HUES6 (cell line): Measurements from ENCODE around the gene ARID1B.
A peak's percentile ranks its signal among the peaks of the same experiment; 100 is the strongest.

ENCODE experiments used
- H3K27ac ChIP-seq: 2 replicates; pipeline ENCODE4 v1.7.0; 2013; ENCODE audit warnings: low read depth, mild to moderate bottlenecking, low read length, inconsistent platforms
- H3K27me3 ChIP-seq: 2 replicates; pipeline ENCODE4 v1.6.1; 2013; ENCODE audit warnings: low read length; ENCODE audit not compliant: control insufficient read depth, insufficient read depth
- H3K36me3 ChIP-seq: 2 replicates; pipeline ENCODE4 v1.6.1; 2013; ENCODE audit warnings: low read length; ENCODE audit not compliant: control insufficient read depth, insufficient read depth
- H3K4me1 ChIP-seq: 2 replicates; pipeline ENCODE4 v1.6.1; 2013; ENCODE audit warnings: low read length; ENCODE audit not compliant: control insufficient read depth, insufficient read depth
- H3K4me3 ChIP-seq: 2 replicates; pipeline ENCODE4 v1.5.1; 2013; ENCODE audit warnings: low read depth, low read length
- H3K9ac ChIP-seq: one replicate; pipeline ENCODE4 v1.6.1; 2013; ENCODE audit warnings: mild to moderate bottlenecking, low read length
- H3K9me3 ChIP-seq: 2 replicates; pipeline ENCODE4 v1.6.1; 2013; ENCODE audit warnings: low read depth, low read length; ENCODE audit not compliant: control insufficient read depth, insufficient read depth

ARID1B gene

DNA sequence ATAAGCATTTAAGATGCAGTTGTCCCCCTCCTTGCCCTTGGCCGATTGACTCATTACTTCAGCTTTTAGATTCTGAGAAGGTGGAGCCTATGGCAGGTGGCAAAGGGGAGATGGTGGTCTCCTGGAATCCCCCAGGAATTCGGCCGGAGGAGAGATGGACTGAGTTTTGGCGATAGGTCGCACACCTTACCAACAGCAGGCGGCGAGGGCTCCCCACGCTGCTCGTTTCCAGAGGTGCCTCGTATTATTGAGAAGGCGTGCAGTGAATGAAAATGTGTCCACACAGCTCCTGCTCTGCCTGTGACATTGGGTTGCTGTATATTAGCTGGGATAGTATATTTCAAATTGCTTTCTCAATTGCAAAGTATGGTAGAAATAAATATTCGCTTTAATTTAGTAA is 224.5 kb downstream of the ARID1B start:
- H3K27ac ChIP-seq, result peak overlapping the region; percentile 42; the same call in 1 of the 2 replicates
- no peak overlapping the region for H3K4me3 ChIP-seq
- no peaks in the 10 kb centered on the region for H3K36me3 ChIP-seq
- no peak overlapping the region for H3K9ac ChIP-seq
- H3K27me3 ChIP-seq, result no peaks in the 10 kb centered on the region
- H3K4me1 ChIP-seq, result peaks cover 44% of the 10 kb centered on the region
- H3K9me3 ChIP-seq, result no peaks in the 10 kb centered on the region

DNA sequence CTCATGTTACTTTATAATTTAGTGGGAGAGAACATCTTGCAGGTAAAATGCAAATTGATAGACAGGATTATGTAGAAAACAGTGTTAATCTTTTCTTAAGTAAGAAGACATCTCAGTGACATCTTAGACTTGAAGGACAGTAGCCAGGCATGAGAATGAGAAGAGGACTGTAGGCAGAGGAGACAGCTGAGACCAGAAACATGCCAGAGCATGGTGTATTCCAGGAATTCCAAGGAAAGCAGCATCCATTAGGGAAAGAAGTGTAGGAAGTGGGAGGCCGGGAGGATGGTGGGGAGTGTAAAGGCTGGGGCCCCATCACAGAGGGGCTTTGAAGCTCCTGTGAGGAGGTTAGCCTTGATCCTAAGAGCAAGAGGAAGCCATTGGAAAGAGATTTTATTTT is 225.6 kb downstream of the ARID1B start:
- H3K4me1 ChIP-seq, result peaks cover 44% of the 10 kb centered on the region
- H3K27ac ChIP-seq, result no peak overlapping the region
- no peaks in the 10 kb centered on the region for H3K9me3 ChIP-seq
- no peaks in the 10 kb centered on the region for H3K36me3 ChIP-seq
- no peak overlapping the region for H3K4me3 ChIP-seq
- no peak overlapping the region for H3K9ac ChIP-seq
- H3K27me3 ChIP-seq, result no peaks in the 10 kb centered on the region

DNA sequence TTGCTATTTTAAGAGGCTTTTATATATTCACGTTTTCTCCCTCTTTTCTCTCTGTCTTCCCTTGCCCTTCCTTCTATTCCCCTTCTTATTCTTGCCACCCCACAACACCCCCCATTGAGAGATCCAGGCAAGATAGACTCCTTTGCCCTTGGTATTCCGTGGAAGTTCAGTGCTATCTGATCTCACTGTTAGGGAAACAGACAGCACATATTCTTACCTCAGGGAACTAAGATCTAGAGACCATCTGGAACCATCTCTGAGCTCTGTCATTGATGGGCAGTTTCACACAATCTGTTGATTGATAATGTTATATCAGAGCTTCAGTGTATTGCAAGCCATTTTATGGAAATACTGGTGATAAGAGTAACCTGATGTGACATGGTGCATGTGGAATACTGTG is 228.8 kb downstream of the ARID1B start:
- H3K9ac ChIP-seq, result no peak overlapping the region
- no peak overlapping the region for H3K4me3 ChIP-seq
- H3K36me3 ChIP-seq, result no peaks in the 10 kb centered on the region
- H3K9me3 ChIP-seq, result no peaks in the 10 kb centered on the region
- H3K27me3 ChIP-seq, result no peaks in the 10 kb centered on the region
- H3K4me1 ChIP-seq, result peaks cover 44% of the 10 kb centered on the region
- no peak overlapping the region for H3K27ac ChIP-seq

DNA sequence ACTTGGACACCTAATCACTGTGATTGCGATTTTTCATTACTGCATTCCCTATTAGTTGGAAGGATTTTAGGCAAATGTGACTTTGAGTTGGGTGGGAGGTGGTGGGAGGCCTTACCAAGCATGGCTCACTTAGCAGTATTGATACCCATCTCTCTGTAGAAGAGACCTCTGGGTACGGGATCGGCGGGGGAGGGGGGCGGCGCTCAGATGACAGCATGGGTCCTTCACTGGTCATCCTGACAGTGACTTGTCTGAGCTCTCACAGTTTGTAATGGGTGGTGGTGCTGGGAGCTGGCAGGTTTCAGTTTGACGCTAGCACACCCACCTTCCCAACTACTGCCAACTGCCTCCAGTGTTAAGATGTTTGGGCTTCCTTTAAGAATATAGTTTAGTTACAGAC is 231.4 kb downstream of the ARID1B start:
- Histone ChIP-seq H3K27ac (no peak overlapping the region), H3K9me3 (peaks cover 3% of the 10 kb centered on the region; the same call in 1 of the 2 replicates), H3K4me1 (peaks cover 27% of the 10 kb centered on the region), H3K27me3 (no peaks in the 10 kb centered on the region), H3K4me3 (no peak overlapping the region), H3K9ac (no peak overlapping the region), H3K36me3 (no peaks in the 10 kb centered on the region)

DNA sequence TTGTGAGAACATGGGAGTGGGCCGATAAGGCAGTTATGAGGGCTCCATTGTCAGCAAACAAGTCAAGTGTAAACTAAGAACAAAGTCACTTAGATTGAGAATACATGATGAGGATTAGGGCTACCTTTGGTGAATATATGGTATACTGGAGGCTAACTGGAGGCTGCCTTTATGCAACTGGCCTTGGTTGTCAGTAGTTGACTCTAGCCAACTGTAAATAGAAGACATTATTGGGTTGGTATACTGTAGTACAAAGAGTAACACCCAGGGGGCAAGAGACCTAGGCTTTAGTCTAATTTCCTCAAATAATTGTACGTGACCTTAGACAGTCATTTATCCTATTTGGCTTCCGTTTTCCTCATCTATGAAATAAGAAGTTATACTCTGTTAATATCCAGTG is 235.2 kb downstream of the ARID1B start:
- Histone ChIP-seq H3K4me1 (peaks cover 19% of the 10 kb centered on the region), H3K9me3 (peaks cover 3% of the 10 kb centered on the region; the same call in 1 of the 2 replicates), H3K27ac (no peak overlapping the region), H3K36me3 (no peaks in the 10 kb centered on the region), H3K27me3 (no peaks in the 10 kb centered on the region), H3K4me3 (no peak overlapping the region), H3K9ac (no peak overlapping the region)

DNA sequence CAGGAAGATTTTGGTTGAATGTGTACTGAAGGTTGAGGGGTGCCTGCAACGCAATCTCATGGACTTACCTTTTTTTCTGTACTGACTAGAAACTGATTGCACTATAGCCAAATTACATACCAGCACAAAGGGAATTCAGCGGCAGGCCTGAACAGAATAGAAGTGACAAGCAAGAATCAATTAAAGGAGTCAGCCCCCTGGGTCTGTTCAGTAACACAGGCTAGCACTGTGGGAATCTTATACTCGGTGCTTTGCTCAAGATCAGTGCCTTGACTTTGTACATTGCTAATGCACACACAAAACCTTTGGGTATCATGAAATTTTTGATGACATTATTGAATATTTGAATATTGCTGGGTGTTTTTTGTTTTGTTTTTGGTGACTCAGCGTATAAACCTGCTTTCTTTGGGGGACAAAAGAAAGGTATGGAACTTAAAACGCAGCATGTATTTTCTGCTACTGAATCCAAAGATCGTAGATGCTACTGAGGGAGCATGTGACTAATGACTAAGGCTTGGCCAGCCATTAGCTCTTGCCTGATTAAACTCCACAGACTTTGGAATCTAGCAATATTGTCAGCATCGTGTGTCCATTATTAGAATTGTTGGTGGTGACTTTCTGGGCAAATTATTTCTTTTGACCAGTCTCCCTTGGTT is 236.6 kb downstream of the ARID1B start:
- peaks cover 3% of the 10 kb centered on the region; the same call in 1 of the 2 replicates for H3K9me3 ChIP-seq
- H3K4me3 ChIP-seq, result no peak overlapping the region
- H3K27me3 ChIP-seq, result no peaks in the 10 kb centered on the region
- no peak overlapping the region for H3K9ac ChIP-seq
- no peaks in the 10 kb centered on the region for H3K36me3 ChIP-seq
- peaks cover 9% of the 10 kb centered on the region for H3K4me1 ChIP-seq
- H3K27ac ChIP-seq, result no peak overlapping the region

DNA sequence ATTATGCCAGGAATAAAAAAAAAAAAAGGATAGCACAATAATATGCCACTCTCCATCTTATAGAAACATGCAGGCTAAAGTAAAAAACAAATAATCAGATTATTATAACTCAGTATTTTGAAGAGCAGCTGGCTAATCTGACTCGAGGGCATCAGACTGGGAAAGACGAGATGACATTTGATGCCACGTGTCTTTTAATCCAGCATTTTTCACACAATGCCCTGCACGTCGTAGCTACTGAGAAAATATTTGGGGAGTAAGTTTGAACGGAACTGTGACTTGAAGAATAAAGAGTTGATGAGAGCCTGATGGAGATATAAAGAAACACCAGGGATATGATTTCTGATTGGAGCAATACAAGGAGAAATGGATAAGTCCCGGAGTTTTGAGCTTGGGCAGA is 237.7 kb downstream of the ARID1B start:
- no peak overlapping the region for H3K4me3 ChIP-seq
- H3K4me1 ChIP-seq, result peaks cover 15% of the 10 kb centered on the region
- H3K9me3 ChIP-seq, result peaks cover 3% of the 10 kb centered on the region; the same call in 1 of the 2 replicates
- H3K27me3 ChIP-seq, result no peaks in the 10 kb centered on the region
- H3K27ac ChIP-seq, result no peak overlapping the region
- H3K9ac ChIP-seq, result no peak overlapping the region
- no peaks in the 10 kb centered on the region for H3K36me3 ChIP-seq

DNA sequence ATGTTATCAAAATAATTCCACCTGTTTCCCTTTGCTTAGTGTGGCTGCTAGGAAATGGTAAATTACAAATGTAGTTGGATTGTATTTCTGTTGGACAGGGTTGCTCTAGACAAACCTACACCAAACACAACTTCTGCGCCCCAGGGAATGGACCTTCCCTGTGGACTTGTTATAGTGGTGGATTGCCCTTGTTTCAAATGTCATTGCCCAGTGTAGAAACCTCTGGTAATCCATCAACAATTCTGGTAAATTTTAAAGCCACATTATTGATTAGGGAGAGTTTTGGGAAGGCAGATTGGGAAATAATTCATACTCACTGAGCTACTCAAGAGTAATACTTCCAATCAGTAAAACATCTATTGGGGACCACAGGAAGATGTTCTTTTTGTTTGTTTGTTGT is 239.8 kb downstream of the ARID1B start:
- Histone ChIP-seq H3K27ac (no peak overlapping the region), H3K4me1 (peaks cover 18% of the 10 kb centered on the region), H3K27me3 (no peaks in the 10 kb centered on the region), H3K4me3 (no peak overlapping the region), H3K9me3 (peaks cover 3% of the 10 kb centered on the region; the same call in 1 of the 2 replicates), H3K9ac (no peak overlapping the region), H3K36me3 (no peaks in the 10 kb centered on the region)

DNA sequence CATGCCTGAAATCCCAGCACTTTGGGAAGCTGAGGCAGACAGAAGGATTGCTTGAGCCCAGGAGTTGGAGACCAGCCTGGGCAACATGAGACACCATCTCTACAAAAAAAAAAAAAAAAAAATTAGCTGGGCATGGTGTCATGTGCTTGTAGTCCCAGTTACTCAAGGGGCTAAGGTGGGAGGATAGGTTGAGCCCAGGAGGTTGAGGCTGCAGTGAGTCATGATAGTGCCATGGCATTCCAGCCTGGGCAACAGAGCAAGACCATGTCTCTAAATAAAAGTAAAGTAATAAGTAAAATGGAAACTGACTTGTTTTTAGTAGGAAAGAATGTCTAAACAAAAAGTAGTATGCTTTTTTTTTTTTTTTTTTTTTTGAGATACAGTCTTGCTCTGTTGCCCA is 240.7 kb downstream of the ARID1B start:
- Histone ChIP-seq H3K9ac (no peak overlapping the region), H3K9me3 (no peaks in the 10 kb centered on the region), H3K4me1 (peaks cover 25% of the 10 kb centered on the region), H3K36me3 (no peaks in the 10 kb centered on the region), H3K27me3 (no peaks in the 10 kb centered on the region), H3K27ac (no peak overlapping the region), H3K4me3 (no peak overlapping the region)

DNA sequence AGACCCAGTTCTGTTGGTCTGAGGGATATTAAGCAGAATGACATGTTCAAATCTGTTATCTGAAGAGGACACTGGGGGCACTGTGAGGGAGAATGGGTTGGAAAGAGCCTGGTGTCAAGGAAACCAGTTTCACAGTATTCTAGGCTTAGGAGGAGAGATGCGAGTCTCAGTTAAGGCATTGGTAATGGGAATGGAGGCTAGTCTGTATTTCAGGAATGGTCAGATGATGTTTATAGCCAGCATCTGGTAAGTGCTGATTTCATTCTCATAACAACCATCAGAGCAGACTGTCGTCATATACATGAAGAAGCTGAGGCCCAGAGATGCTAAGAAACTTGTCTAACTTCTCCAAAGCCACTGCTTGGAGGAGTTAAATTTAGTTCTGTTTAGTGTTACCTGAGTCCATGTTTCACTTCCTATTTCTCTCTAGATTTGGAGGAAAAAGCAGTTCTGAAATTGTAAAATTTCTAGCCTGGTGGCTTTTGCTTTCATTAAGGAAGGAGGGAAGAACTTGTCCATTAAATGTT is 242.0 kb downstream of the ARID1B start:
- Histone ChIP-seq H3K9ac (no peak overlapping the region), H3K36me3 (no peaks in the 10 kb centered on the region), H3K27me3 (no peaks in the 10 kb centered on the region), H3K27ac (no peak overlapping the region), H3K4me1 (peaks cover 19% of the 10 kb centered on the region), H3K4me3 (no peak overlapping the region), H3K9me3 (no peaks in the 10 kb centered on the region)

DNA sequence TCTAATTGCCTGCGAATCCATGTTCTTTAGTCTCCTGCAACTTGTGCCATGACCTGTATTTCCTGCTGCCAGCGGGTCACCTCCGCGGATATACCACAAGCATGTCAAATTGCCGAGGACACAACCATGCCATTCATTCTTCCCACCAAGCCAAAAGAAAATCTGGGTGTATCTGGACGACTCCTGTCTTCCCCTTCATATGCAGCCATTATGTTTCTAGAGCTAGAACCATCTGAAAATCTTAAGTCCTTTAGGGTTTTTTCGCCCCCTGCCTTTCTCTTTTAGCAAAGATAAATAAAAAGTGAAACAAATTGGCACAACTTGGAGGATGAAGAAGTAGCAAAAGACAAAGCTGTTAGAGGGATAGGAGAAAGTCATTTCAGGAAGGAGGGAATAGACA is 242.6 kb downstream of the ARID1B start:
- no peak overlapping the region for H3K9ac ChIP-seq
- H3K4me3 ChIP-seq, result peak overlapping the region; percentile 24; the same call in 1 of the 2 replicates
- H3K4me1 ChIP-seq, result peaks cover 19% of the 10 kb centered on the region
- no peaks in the 10 kb centered on the region for H3K36me3 ChIP-seq
- H3K27ac ChIP-seq, result no peak overlapping the region
- H3K27me3 ChIP-seq, result no peaks in the 10 kb centered on the region
- H3K9me3 ChIP-seq, result no peaks in the 10 kb centered on the region
